Activated naive CD4-positive, alpha-beta T cell treated with Interleukin-2 at 50 U/mL for 16 hours (primary cell): Measurements from ENCODE around the gene METTL26.
A peak's percentile ranks its signal among the peaks of the same experiment; 100 is the strongest.

Experiments used
- DNase-seq: peaks from one replicate; pipeline ENCODE4 v3.0.0-alpha.2; 2020

Gene METTL26

DNA sequence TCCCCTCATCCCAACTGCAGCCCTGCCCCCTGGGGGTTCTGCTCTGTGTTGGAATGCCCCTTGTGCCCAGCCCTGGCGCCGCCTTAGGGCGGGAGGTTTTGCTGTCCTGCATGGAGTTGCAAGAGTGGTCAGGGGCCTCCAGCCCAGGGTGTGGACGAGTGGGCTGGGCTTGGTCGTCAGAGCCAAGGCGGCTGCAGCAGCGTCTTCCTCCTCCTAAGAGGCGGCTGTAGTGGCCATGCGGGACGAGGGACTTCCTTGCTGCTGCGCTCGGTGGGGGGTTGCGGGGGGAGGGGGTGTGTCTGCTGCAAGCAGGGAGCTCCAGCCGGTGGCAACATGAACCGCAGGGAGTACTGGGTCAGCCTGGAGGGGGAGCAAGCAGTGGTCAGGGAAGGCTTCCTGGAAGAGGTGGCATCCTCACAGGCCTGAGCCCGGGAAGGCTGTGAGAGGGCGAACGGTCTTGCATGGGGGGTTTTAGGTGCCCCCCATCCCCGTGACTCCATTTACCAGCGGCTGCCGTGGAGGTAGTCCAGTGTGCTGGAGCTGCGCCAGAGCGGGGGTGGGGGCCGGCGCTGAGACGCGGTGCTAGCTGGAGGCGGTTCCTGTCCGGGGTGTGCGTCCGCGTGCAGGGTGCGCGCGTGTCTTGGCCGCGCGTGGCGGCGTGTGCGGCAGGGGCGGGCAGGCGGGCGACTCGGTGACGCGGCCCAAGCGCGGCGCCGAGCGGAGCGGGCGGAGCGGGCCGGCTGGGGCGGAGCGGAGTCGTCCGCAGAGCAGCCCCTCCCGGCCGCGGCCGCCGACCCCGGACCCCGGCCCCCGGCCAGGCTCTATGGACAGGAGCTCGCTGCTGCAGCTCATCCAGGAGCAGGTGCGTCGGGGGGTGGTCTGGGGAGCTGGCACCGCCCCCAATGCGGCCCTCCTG, 39.1 kb upstream of the METTL26 start, which contains the start of gene RHBDL1:
RHBDL1 (plus strand) TSS at position 704 of the 916 bp plus-strand sequence; CDS start at position 824, 120 bp downstream.
- peak; percentile 25 for DNase-seq

DNA sequence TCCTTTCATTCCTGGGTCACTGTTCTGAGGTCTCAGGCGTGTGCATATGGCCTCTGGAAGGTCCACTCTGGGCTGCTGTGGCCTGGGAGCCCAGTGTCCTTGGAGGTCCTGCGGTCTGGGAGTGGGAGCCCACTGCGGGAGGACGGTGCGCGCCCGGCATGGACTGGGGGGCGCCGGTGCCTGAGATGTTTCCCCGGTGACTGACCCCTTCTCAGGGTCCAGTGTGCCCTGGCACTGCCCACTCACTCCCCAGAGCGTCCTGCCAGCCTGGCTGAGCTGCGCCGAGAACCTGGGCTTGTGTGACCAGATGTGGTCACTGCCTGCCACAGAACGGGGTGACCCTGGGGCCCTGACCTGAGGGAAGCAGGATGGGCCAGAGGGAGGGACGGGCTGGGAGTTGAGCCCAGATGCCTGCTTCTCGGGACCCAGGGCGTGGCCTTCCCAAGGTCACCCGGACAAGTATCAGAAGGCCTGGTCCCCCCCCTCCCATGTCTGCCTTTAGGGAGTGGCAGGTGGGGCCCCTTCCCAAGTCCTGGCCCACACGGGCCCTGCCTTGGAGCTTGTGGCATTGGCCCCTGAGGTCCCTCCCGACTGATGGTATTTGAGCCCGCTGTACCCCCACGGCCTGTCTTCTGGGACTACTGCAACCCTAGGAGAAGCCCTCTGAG, 38.2 kb upstream of the METTL26 start:
- DNase-seq, result no peak

DNA sequence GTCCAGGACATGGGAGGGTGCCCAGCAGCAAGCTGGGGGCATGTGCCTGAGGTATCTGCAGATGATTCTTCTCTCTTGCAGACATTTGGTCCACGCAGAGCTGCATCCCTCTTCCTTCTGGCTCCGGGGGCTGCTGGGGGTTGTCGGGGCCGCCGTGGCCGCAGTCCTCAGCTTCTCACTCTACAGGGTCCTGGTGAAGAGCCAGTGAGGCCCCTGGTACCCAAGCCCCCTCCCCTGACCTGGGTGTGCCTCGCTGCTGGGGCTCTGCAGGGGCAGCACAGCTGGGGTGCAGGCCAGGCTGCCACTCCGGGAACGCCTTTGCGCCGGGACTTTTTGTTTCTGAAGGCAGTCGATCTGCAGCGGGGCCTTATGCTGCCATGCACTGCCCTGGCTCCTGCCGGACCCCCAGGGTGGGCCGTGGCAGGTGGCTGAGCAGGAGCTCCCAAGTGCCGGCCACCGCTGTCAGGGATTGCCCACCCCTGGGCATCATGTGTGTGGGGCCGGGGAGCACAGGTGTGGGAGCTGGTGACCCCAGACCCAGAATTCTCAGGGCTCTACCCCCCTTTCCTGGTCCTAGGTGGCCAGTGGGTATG, 37.4 kb upstream of the METTL26 start:
- no peak for DNase-seq

DNA sequence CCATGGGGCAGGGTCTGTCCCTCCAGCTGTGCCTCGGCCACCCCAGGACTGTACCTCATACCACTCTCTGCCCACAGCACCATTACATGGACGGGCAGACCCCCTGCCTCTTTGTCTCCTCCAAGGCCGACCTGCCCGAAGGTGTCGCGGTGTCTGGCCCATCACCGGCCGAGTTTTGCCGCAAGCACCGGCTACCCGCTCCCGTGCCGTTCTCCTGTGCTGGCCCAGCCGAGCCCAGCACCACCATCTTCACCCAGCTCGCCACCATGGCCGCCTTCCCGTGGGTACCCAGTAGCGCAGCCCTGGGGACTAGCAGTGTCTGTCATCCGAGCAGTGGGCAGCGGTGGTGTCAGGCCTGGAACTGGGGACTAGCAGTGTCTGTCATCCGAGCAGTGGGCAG, 36.7 kb upstream of the METTL26 start:
- no peak for DNase-seq

DNA sequence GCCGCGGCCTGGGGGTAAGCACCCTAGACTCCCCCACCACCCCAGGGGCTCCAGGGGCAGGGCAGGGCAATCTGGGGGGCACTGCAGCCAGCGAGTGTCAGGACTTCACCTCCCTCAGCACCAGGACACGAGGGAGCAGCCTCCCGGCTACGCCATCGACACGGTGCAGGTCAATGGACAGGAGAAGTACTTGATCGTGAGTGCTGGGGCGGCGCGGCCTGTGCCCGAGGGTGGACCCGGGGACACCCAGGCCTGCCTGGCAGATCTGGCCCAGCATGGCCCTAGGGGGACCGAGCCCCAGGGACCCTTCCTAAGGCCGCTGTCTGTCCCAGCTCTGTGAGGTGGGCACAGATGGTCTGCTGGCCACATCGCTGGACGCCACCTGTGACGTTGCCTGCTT, 36.3 kb upstream of the METTL26 start:
- no peak for DNase-seq

DNA sequence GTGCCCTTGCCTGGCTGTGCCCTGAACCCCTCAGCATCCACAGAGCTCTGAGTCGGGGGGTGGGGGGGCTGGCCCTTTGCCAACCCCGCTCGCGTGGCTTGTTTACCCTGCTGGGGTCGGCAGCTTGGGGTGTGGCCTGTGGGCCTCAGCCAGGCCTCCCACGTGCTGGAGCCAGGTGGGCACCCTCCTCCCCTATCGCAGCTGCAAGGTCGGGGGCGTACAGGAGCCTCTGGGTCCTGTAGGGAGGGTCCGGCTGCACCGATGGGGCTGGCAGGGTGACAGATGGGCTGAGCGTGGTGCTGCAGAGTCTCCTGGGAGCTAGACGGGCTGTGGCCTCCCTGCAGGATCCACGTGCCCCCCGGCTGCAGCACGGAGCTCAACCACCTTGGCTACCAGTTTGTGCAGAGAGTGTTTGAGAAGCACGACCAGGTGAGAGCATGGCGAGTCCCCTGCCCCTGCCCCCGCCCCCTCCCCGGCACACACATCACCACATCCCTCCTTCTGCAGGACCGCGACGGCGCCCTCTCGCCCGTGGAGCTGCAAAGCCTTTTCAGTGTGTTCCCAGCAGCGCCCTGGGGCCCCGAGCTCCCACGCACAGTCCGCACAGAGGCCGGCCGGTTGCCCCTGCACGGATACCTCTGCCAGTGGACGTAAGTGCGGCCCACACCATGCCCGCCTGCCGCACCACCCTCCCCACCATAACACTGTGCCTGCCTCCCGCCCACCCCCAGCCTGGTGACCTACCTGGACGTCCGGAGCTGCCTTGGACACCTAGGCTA, 35.4 kb upstream of the METTL26 start:
- DNase-seq, result no peak

DNA sequence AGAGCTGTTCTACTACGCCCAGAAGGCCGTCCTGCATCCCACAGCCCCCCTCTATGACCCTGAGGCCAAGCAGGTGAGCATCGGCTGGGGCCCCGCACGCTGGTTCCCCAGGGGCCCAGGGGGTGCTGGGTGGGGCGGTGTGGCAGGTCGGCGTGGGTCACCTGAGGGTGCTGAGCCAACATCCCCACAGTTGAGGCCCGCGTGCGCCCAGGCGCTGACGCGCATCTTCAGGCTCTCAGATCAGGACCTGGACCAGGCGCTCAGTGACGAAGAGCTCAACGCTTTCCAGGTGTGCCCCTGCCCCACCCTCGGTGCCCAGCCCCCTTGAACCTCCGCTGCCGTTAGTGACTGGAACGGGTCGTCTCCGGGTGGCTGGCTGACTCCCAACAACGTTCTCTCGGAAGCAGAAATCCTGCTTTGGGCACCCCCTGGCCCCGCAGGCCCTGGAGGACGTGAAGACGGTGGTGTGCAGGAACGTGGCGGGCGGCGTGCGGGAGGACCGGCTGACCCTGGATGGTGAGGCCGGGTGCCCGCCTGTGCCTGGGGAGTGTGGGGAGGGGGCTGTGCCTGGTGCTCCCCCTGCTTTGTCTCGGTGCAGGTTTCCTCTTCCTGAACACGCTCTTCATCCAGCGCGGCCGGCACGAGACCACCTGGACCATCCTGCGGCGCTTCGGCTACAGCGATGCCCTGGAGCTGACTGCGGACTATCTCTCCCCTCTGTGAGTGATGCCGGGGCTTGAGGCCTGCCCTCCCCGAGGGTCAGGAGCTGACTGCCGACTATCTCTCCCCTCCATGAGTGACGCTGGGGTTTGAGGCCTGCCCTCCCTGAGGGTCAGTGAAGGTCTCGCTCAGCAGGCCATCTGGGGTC, 34.6 kb upstream of the METTL26 start:
- no peak for DNase-seq

DNA sequence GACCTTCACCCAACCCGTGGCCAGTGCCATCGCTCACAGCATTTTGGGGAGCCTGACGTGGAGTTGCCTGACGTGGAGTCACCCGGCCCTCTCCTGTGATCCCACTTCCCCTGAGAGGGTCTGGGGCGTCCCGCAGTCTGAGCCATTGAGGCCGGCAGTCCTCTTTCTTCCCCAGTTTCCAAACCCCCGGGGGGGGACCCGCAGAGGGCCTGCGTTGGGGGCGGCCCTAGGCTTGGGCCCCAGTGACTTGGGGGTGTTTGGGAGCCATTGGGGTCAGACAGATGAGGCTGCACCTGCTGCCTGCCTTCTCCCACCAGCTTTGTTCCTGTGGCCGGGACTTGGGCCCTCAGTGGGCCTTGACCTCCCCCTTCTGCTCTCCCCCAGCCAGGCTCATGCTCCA, 33.6 kb upstream of the METTL26 start:
- no peak for DNase-seq

DNA sequence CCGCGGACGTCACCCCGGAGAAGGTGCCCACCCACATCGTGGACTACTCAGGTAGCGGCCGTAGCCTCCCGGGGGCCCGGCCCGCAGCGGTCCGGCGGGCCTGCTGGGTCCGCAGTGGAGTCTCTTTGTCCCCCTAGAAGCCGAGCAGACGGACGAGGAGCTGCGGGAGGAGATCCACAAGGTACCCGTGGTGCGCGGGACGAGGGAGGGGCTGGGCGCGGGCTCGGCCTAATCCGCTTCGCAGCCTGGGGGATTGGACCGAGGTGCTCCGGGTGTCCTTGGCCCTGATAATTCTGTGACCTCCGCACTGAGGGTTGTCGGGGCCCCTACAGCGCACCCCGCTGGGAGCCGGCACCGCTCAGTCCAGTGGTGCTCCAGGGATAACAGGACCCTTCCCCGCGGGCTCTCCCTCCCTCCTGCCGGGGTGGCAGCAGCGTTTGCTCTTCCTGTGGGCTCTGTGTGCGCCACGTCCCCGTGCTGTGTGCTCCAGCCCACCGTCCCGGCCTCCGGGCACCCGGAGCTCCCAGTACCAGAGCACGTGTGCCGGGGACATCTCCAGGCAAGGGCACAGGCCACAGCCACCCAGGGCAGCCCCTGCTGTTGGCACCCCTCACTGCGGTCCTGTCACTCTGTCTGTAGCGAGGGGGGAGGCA, 32.5 kb upstream of the METTL26 start:
- DNase-seq, result no peak

DNA sequence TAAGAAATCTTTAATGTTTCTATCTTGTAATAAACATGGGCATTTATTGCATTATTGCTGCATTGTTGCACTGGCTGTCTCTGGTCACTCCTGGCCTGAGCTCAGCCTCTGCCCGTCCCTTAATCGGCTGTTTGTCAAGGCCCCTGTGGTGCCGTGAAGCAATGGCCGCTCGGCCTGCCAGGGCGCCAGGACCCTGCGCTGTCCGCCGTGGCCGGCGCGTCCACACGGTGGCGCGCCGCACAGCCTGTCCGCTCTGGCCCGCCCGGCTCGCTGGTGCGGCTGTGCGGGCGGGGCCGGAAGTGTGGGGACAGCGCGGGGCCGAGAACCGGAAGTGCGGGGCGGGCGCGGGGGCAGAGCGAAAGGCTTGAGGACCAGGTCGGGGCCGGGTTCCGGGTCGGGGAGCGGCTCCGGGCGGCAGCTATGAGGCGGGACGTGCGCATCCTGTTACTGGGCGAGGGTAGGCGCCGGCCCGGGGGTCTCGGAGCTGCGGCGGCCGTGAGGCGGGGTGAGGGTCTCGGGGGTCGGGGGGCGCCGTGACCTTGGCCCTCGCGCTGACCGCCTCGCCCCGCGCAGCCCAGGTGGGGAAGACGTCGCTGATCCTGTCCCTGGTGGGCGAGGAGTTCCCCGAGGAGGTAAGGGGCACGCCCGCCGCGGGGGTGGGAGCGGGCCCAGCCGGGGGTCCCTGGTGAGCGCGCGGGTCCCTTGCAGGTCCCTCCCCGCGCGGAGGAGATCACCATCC, 31.8 kb upstream of the METTL26 start, which contains the start of gene RHOT2:
RHOT2 (plus strand) TSS at position 353 of the 739 bp plus-strand sequence; CDS start at position 421, 68 bp downstream.
- peak; percentile 94 for DNase-seq

DNA sequence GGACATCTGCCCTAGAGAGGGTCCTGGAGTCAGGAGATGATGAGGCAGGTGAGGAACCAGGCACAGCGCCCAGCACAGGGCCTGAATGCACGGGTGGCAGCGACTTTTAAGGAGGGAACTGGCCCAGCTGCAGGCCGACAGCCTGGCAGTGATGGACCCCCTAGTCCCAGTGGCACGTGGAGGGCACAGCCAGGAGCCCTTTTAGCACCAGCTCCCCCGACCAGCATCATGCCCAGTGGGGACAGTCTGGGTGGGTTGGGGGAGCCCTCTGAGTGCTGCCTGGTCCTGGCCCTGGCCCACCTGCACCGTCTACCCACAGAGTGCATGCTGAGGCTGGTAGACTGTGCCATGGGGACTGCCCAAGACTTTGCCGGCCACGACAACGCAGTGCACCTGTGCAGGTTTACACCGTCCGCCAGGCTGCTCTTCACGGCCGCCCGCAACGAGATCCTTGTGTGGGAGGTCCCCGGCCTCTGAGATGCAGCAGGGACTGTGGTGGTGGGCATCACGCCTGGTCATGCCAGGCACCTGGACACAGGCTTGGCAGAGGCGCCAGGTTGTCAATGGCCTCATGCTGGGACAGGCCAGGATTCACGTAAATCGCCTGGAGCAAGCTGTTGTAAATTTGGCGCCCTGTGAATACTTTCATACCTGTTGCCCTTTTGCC, 31.1 kb upstream of the METTL26 start:
- DNase-seq, result no peak

DNA sequence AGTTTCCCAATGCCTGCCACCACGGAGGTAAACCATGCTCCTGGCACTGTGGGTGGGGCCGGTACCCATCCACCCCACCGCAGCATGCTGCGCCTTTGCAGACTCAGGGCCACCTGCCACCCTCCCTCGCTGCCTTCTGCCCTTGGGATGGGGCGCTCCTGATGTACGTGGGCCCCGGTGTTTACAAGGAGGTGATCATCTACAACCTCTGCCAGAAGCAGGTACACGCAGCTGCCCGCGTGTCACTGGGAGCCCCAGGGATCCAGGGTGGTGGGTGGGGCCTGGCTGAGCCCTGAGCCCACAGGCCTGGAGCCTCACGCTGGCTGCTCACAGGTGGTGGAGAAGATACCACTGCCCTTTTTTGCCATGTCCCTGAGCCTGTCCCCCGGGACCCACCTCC, 30.5 kb upstream of the METTL26 start:
- DNase-seq, result no peak

DNA sequence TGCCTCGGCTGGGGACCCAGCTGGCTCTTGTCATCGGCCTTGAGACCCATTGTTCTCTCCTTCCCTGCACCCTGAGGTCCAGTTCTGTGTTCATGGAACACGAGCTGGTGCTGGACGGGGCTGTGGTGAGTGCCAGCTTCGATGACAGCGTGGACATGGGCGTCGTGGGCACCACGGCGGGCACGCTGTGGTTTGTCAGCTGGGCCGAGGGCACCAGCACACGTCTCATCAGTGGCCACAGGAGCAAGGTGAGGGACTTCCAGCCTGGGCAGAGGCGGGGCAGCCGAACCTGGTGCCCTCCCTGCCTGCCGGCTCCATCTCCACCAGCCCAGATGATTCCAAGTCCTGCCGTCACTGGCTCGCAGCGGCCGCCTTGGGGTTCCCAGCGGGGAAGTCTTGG, 26.5 kb upstream of the METTL26 start:
- no peak for DNase-seq

DNA sequence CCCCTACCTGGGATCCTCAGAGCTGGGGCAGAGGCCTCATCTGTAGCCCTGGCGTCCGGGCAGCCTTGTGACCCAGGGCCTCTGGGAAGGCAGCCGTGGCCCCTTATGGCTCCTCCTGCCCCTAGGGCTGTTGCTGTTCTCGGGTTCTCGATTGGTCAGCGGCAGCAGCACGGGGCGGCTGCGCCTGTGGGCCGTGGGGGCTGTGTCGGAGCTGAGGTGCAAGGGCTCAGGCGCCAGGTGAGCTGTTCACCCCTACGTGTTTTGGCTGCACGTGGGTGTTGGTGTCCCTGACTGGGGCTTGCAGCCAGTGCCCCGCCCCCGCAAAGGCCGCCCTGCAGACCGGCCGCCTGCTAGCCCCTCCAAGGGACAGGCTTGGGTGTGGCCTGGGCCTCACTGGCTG, 26.0 kb upstream of the METTL26 start:
- no peak for DNase-seq

DNA sequence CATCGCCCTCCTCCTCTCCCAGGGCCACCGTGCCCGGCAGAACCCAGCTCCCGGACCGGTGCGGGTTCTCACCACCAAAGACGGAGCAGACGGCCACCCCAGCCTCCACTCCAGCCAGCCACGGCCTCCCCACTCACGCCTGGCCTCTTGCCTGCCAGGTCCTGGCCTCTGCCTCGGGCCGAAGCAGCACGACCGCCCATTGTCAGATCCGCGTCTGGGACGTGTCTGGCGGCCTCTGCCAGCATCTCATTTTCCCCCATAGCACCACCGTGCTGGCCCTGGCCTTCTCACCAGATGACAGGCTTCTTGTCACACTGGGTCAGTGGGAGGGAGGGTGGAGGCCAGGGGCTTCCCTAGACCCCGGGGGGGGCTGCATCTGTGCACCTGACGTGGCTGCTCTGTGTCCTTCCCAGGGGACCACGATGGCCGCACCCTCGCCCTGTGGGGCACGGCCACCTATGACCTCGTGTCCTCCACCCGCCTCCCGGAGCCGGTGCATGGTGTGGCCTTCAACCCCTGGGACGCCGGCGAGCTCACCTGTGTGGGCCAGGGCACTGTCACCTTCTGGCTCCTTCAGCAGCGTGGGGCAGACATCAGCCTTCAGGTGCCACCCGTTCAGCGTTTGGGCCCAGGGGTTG, 25.2 kb upstream of the METTL26 start:
- no peak for DNase-seq

DNA sequence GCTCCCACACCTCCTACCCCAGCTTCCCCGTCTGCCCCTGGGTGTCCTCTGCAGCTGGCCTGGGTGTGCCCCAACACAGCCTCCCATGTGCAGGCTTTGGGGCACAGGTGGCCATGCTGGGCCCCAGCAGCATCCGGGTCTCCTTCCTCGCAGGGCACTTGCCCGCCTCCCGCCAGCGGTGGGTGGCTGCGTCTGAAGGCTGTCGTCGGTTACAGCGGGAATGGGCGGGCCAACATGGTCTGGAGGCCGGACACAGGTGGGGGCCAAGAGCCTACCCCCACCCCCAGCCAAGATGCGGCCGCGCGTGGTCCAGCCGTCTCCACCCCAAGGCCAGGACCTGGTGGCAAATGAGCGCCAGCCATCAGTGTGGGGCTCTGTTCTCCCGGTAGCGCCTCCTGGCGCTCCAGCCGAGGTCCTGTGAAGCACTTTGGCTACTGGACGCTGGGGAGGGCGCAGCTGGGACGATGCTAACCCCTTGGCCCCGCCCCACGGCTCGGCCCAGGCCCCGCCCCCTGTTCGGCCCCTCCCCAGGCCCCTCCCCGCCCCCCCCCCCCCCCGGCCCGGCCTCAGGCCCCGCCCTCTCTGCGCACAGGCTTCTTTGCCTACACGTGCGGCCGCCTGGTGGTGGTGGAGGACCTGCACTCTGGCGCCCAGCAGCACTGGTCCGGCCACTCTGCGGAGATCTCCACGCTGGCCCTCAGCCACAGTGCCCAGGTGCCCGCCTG, 24.5 kb upstream of the METTL26 start:
- DNase-seq, result peak; percentile 66

DNA sequence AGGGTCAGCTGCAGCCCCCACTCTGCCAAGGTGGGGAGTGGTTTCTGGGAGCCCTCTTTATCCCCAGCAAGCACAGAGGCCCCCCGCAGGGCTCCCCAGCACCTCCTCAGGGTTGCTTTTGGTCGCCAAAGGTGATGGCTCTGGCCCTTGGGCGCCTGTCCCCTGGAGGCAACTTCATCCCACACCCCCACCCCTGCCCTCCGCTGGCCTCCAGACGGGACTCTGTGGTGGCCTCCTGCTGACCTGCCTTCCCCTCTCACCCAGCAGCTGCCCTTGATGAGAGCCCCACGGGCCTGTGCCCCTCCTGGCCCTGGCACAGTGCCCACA, 24.0 kb upstream of the METTL26 start:
- DNase-seq, result no peak

DNA sequence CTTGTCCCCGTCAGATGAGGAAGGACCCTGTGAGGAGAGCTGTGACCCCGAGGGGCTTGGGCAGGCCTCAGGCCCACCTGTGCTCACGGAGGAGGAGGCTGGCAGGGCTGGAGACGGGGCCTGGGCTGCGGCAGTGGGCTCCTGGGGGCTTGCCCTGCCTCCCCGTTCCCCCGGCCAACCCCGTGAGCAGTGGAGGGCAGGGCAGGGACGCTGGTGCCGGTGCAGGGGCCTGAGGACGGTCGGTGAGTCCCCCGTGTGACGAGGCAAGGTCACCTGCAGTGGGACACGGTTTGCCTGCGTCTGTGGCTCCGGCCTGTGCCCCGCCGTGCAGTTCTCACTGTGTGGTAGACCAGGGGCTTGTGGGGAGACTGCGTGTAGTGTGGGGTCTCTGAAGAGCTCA, 23.5 kb upstream of the METTL26 start:
- no peak for DNase-seq
